Neuronal stem cell (in vitro differentiated cells): ENCODE measurements around the gene TRAF5. TPM values are rescaled to one million over a fixed set of nuclear protein-coding genes. Genes with fewer than 3 reads are reported as not detected.

ENCODE experiments used
- DNase-seq: peaks from one replicate; pipeline ENCODE4 v3.0.0-alpha.2; 2013; ENCODE audit warnings: low spot score
- H2AFZ ChIP-seq: one replicate; pipeline ENCODE4 v1.6.1; 2013; ENCODE audit warnings: mild to moderate bottlenecking, low read length, inconsistent platforms
- H2AK5ac ChIP-seq: 2 replicates; pipeline ENCODE4 v1.6.1; 2013; ENCODE audit warnings: low read depth, mild to moderate bottlenecking, inconsistent platforms, low read length, moderate library complexity, mixed read lengths
- H2BK120ac ChIP-seq: 2 replicates; pipeline ENCODE4 v1.6.1; 2013; ENCODE audit warnings: low read depth, mild to moderate bottlenecking, inconsistent platforms, low read length, moderate library complexity, mixed read lengths
- H2BK12ac ChIP-seq: one replicate; pipeline ENCODE4 v1.6.1; 2013; ENCODE audit warnings: low read length, inconsistent platforms
- H2BK15ac ChIP-seq: 2 replicates; pipeline ENCODE4 v1.6.1; 2013; ENCODE audit warnings: mild to moderate bottlenecking, low read length, inconsistent platforms, mixed read lengths
- H2BK5ac ChIP-seq: one replicate; pipeline ENCODE4 v1.6.1; 2013; ENCODE audit warnings: inconsistent platforms, mild to moderate bottlenecking, low read length, moderate library complexity
- H3K14ac ChIP-seq: one replicate; pipeline ENCODE4 v1.6.1; 2013; ENCODE audit warnings: low read length, inconsistent platforms
- H3K18ac ChIP-seq: 2 replicates; pipeline ENCODE4 v1.6.1; 2013; ENCODE audit warnings: low read length, inconsistent platforms
- H3K23ac ChIP-seq: 2 replicates; pipeline ENCODE4 v1.6.1; 2013; ENCODE audit warnings: low read depth, mild to moderate bottlenecking, mixed read lengths, low read length, inconsistent platforms; ENCODE audit not compliant: poor library complexity
- H3K27ac ChIP-seq: replicated peaks from 3 replicates; pipeline ENCODE4 v1.5.1; 2013; ENCODE audit warnings: low read length, inconsistent platforms
- H3K27me3 ChIP-seq, 3 experiments: 2 replicates each; pipeline ENCODE4 v1.6.1; 2013; ENCODE audit warnings: low read length in 3 of 3, mild to moderate bottlenecking in 2 of 3, inconsistent platforms in 1 of 3, low read depth in 1 of 3, mixed read lengths in 1 of 3, moderate library complexity in 1 of 3; ENCODE audit not compliant: control insufficient read depth in 3 of 3, insufficient read depth in 3 of 3
- H3K36me3 ChIP-seq, 2 donors: replicated peaks in 1 of 2; 2 replicates each; pipeline ENCODE4 v1.6.1; 2013; ENCODE audit warnings: low read length in 2 of 2; ENCODE audit not compliant: control insufficient read depth in 2 of 2, insufficient read depth in 2 of 2
- H3K4ac ChIP-seq: 2 replicates; pipeline ENCODE4 v1.6.1; 2013; ENCODE audit warnings: inconsistent platforms, mild to moderate bottlenecking, low read length, moderate library complexity
- H3K4me1 ChIP-seq, 2 donors: 1 replicate in 1 of 2; 2 replicates in 1 of 2; pipeline ENCODE4 v1.6.1; 2013; ENCODE audit warnings: low read length in 2 of 2, low read depth in 1 of 2; ENCODE audit not compliant: control insufficient read depth in 2 of 2, insufficient read depth in 1 of 2
- H3K4me2 ChIP-seq: one replicate; pipeline ENCODE4 v1.6.1; 2013; ENCODE audit warnings: mild to moderate bottlenecking, low read length, inconsistent platforms; ENCODE audit not compliant: insufficient read depth, poor library complexity, severe bottlenecking
- H3K4me3 ChIP-seq, 2 donors: 2 replicates each; pipeline ENCODE4 v1.5.1; 2013; ENCODE audit warnings: low read length in 2 of 2, mild to moderate bottlenecking in 2 of 2, inconsistent platforms in 1 of 2, moderate library complexity in 1 of 2
- H3K79me1 ChIP-seq: one replicate; pipeline ENCODE4 v1.6.1; 2013; ENCODE audit warnings: low read depth, mild to moderate bottlenecking, inconsistent platforms, low read length, moderate library complexity
- H3K9ac ChIP-seq: one replicate; pipeline ENCODE4 v1.6.1; 2013; ENCODE audit warnings: mild to moderate bottlenecking, low read depth, low read length, inconsistent platforms; ENCODE audit not compliant: poor library complexity
- H3K9me3 ChIP-seq, 2 donors: replicated peaks in 1 of 2; 2 replicates each; pipeline versions ENCODE3 to v1.6.1; 2013; ENCODE audit warnings: low read length in 2 of 2, mild to moderate bottlenecking in 2 of 2, inconsistent platforms in 1 of 2, low read depth in 1 of 2, mixed read lengths in 1 of 2, moderate library complexity in 1 of 2; ENCODE audit not compliant: control insufficient read depth in 2 of 2, insufficient read depth in 1 of 2
- H4K8ac ChIP-seq: one replicate; pipeline ENCODE4 v1.6.1; 2013; ENCODE audit warnings: low read depth, mild to moderate bottlenecking, inconsistent platforms, low read length, moderate library complexity
- H4K91ac ChIP-seq: one replicate; pipeline ENCODE4 v1.6.1; 2013; ENCODE audit warnings: low read length, low read depth, mild to moderate bottlenecking, inconsistent platforms; ENCODE audit not compliant: poor library complexity
- WGBS, 2 donors: extraction: QIAGEN DNeasy Blood & Tissue Kit; methylation state at CpG; one replicate each; pipeline ENCODE4 v1.1.7; 2013; ENCODE audit warnings: missing lambda C conversion rate in 2 of 2, mixed read lengths in 1 of 2; ENCODE audit not compliant: insufficient read length in 2 of 2, insufficient replicate concordance in 1 of 2; ENCODE audit errors: extremely low coverage in 2 of 2; 5-methylcytosine and 5-hydroxymethylcytosine counted together
- polyA plus RNA-seq, 2 experiments: library from polyadenylated mRNA; stranded (reverse); fragments of 200-250 nt; gene quantifications; one replicate each; pipeline ENCODE4 v1.2.3, GENCODE V29; 2013

TRAF5 gene, protein sequence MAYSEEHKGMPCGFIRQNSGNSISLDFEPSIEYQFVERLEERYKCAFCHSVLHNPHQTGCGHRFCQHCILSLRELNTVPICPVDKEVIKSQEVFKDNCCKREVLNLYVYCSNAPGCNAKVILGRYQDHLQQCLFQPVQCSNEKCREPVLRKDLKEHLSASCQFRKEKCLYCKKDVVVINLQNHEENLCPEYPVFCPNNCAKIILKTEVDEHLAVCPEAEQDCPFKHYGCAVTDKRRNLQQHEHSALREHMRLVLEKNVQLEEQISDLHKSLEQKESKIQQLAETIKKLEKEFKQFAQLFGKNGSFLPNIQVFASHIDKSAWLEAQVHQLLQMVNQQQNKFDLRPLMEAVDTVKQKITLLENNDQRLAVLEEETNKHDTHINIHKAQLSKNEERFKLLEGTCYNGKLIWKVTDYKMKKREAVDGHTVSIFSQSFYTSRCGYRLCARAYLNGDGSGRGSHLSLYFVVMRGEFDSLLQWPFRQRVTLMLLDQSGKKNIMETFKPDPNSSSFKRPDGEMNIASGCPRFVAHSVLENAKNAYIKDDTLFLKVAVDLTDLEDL
- 10.8 TPM for polyA plus RNA-seq (2013, experiment 1 of 2)
- polyA plus RNA-seq (2013, experiment 2 of 2), result 10.7 TPM

DNA sequence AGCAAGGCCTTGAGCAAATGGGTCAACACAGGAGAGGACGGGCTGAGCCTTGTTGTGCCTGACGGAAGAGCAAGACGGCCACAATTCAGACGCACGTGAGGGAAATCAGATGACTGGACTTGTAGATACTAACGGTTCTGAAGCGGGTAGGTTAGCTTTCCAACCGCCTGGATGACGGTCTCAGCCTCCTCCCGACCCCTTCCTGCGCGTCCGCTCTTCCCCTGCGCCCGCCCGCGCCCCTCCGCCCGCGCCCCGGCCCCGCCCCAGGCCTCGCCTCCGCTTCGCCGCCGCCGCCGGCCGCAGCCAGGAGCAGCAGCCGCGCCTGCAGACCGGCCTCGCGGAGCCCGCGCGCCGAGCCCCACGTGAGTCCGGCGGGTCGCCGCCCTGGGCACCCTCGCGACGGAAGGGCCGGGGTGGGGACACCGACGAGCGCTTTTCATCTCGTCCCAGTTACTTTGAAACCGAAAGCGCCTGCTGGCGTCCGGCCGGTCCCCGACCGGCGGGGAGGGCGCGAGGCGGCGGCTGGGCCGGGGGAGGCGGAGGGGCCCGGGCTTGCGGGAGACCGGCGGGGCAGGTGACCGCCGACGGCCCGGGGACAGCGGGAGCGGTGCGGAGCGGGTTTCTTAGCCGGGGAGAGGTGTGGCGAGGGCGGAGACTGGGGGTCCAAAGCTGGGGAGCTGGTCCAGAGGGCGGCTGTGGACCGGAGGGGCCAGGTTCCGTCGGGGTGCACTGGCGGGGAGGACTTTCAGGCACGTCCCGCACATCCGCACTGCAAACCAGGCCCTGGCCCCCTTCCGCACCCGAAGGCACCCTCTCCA, at the start of gene TRAF5:
TSS of gene TRAF5 (plus strand) at position 306 of the 818 bp plus-strand sequence. CDS start 26,407 bp downstream, outside the sequence.
- no peak within 1 kb of the TSS for H2BK15ac ChIP-seq
- DNase-seq, result peak; percentile 36

DNA sequence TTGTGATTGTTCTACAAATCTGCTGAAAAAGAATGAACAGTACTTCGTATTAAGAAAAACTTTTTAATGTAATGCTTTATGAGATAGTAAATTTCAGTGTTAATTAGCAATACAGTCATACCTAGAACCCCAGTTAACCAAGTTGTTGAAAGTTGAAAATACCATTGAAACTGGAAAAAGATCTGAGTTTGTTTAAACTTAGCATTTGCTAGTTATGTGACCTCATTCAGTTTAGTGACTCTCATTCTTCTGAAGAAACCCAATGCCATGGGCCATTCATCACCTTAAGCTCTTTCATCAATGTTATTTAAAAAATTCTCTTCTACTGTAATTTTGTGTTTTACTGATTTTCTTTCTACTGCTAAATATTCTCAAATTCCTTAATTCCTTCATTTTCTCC, 47.3 kb upstream of the TRAF5 start:
- Histone ChIP-seq H3K9ac (no peak overlapping the region), H3K4me2 (no peak overlapping the region), H3K14ac (no peak overlapping the region), H2BK120ac (no peak overlapping the region), H3K4me1 (peaks cover 0 to 4% of the 10 kb centered on the region in 2 donors), H3K27ac (no peak overlapping the region), H4K8ac (no peak overlapping the region), H3K4ac (no peak overlapping the region), H3K18ac (no peak overlapping the region), H2AFZ (no peak overlapping the region), H3K36me3 (peaks cover 4 to 93% of the 10 kb centered on the region in 2 donors), H3K4me3 (no peak overlapping the region), H2BK12ac (no peak overlapping the region), H3K23ac (no peak overlapping the region), H2BK5ac (no peak overlapping the region), H2BK15ac (no peak overlapping the region), H4K91ac (no peak overlapping the region), H2AK5ac (no peak overlapping the region), H3K79me1 (no peaks in the 10 kb centered on the region), H3K9me3 (no peaks in the 10 kb centered on the region), H3K27me3 (no peaks in the 10 kb centered on the region)
- no CpG with 5 or more reads among the region's 1 CpG for WGBS, 2 donors
- no peak for DNase-seq

More for the DNA sequence above, at the start of gene TRAF5:
- peak within 1 kb of the TSS; percentile 89 for H2AFZ ChIP-seq
- no peak within 1 kb of the TSS for H4K91ac ChIP-seq
- peak within 1 kb of the TSS; percentile 80 for H2BK5ac ChIP-seq
- H2BK12ac ChIP-seq, result no peak within 1 kb of the TSS
- peak within 1 kb of the TSS; percentile 43 to 85 for H3K4me3 ChIP-seq
- no peak within 1 kb of the TSS for H2AK5ac ChIP-seq
- H3K27me3 ChIP-seq, result peaks cover 0 to 35% (median 0%) of the 10 kb centered on the region in 3 experiments
- no peak within 1 kb of the TSS for H3K14ac ChIP-seq
- peaks cover 2 to 9% of the 10 kb centered on the region in 2 donors for H3K4me1 ChIP-seq
- no peaks in the 10 kb centered on the region for H3K36me3 ChIP-seq
- peak within 1 kb of the TSS; percentile 82 for H3K4me2 ChIP-seq
- H3K18ac ChIP-seq, result peak within 1 kb of the TSS; percentile 93
- H3K9ac ChIP-seq, result peak within 1 kb of the TSS; percentile 75
- H3K79me1 ChIP-seq, result peaks cover 3% of the 10 kb centered on the region
- H3K27ac ChIP-seq, result no peak within 1 kb of the TSS
- peak within 1 kb of the TSS; percentile 86 for H3K23ac ChIP-seq
- H4K8ac ChIP-seq, result no peak within 1 kb of the TSS
- H2BK120ac ChIP-seq, result peak within 1 kb of the TSS; percentile 44
- no peak within 1 kb of the TSS for H3K4ac ChIP-seq
- peaks cover 0 to 8% of the 10 kb centered on the region in 2 donors for H3K9me3 ChIP-seq
- WGBS, 2 donors, result no CpG with 5 or more reads among the region's 91 CpGs

DNA sequence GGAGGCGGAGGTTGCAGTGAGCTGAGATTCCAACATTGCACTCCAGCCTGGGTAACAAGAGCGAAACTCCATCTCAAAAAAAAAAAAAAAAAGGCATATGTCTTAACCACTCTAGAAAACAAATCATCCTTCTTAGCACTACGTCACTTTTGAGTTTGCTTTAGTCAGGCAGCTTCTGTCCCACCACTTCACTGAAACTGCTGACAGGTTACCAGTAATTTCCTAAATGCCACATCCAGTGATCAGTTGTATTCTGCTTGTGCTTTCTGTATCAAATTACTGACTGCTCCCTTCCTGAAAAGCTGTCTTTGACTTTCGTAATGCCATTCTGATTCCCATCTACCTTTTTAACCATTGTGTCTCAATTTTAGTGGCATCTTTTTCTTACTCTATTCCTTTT, 45.7 kb upstream of the TRAF5 start:
- no peak overlapping the region for H2BK5ac ChIP-seq
- H3K36me3 ChIP-seq, result peaks cover 5 to 93% of the 10 kb centered on the region in 2 donors
- no peak overlapping the region for H2AFZ ChIP-seq
- peaks cover 0 to 4% of the 10 kb centered on the region in 2 donors for H3K4me1 ChIP-seq
- H3K23ac ChIP-seq, result no peak overlapping the region
- no peak for DNase-seq
- no peak overlapping the region for H3K4me2 ChIP-seq
- no peak overlapping the region for H3K9ac ChIP-seq
- no peak overlapping the region for H3K4ac ChIP-seq
- no CpG with 5 or more reads among the region's 4 CpGs for WGBS, 2 donors
- no peak overlapping the region for H4K8ac ChIP-seq
- no peaks in the 10 kb centered on the region for H3K27me3 ChIP-seq
- no peak overlapping the region for H3K14ac ChIP-seq
- no peak overlapping the region for H3K4me3 ChIP-seq
- no peak overlapping the region for H3K18ac ChIP-seq
- H3K79me1 ChIP-seq, result no peaks in the 10 kb centered on the region
- H2BK15ac ChIP-seq, result no peak overlapping the region
- H3K27ac ChIP-seq, result no peak overlapping the region
- no peaks in the 10 kb centered on the region for H3K9me3 ChIP-seq
- H2AK5ac ChIP-seq, result no peak overlapping the region
- H2BK120ac ChIP-seq, result no peak overlapping the region
- no peak overlapping the region for H2BK12ac ChIP-seq
- no peak overlapping the region for H4K91ac ChIP-seq
